LHCN-M2 (cell line): ENCODE results near the gene SEMA5A. TPM values are rescaled to one million over a fixed set of nuclear protein-coding genes. Genes with fewer than 3 reads are reported as not detected.

Experiments
- DNase-seq: peaks from one replicate; pipeline ENCODE4 v3.0.0-alpha.2; 2012; ENCODE audit warnings: low read depth
- polyA plus RNA-seq: library from polyadenylated mRNA; unstranded; fragments of >200 nt; gene quantifications from one replicate; pipeline ENCODE4 v1.2.1, GENCODE V29; 2012; ENCODE audit warnings: missing spikeins
- total RNA-seq: library from RNA; depleted of rRNA; stranded (reverse); fragments of >200 nt; gene quantifications from 2 replicates; pipeline ENCODE4 v1.2.3, GENCODE V29; 2014; rRNA removed

The SEMA5A gene, protein sequence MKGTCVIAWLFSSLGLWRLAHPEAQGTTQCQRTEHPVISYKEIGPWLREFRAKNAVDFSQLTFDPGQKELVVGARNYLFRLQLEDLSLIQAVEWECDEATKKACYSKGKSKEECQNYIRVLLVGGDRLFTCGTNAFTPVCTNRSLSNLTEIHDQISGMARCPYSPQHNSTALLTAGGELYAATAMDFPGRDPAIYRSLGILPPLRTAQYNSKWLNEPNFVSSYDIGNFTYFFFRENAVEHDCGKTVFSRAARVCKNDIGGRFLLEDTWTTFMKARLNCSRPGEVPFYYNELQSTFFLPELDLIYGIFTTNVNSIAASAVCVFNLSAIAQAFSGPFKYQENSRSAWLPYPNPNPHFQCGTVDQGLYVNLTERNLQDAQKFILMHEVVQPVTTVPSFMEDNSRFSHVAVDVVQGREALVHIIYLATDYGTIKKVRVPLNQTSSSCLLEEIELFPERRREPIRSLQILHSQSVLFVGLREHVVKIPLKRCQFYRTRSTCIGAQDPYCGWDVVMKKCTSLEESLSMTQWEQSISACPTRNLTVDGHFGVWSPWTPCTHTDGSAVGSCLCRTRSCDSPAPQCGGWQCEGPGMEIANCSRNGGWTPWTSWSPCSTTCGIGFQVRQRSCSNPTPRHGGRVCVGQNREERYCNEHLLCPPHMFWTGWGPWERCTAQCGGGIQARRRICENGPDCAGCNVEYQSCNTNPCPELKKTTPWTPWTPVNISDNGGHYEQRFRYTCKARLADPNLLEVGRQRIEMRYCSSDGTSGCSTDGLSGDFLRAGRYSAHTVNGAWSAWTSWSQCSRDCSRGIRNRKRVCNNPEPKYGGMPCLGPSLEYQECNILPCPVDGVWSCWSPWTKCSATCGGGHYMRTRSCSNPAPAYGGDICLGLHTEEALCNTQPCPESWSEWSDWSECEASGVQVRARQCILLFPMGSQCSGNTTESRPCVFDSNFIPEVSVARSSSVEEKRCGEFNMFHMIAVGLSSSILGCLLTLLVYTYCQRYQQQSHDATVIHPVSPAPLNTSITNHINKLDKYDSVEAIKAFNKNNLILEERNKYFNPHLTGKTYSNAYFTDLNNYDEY
- 11.4 and 12.8 TPM in 2 replicates for total RNA-seq
- polyA plus RNA-seq: 1.2 TPM

DNA sequence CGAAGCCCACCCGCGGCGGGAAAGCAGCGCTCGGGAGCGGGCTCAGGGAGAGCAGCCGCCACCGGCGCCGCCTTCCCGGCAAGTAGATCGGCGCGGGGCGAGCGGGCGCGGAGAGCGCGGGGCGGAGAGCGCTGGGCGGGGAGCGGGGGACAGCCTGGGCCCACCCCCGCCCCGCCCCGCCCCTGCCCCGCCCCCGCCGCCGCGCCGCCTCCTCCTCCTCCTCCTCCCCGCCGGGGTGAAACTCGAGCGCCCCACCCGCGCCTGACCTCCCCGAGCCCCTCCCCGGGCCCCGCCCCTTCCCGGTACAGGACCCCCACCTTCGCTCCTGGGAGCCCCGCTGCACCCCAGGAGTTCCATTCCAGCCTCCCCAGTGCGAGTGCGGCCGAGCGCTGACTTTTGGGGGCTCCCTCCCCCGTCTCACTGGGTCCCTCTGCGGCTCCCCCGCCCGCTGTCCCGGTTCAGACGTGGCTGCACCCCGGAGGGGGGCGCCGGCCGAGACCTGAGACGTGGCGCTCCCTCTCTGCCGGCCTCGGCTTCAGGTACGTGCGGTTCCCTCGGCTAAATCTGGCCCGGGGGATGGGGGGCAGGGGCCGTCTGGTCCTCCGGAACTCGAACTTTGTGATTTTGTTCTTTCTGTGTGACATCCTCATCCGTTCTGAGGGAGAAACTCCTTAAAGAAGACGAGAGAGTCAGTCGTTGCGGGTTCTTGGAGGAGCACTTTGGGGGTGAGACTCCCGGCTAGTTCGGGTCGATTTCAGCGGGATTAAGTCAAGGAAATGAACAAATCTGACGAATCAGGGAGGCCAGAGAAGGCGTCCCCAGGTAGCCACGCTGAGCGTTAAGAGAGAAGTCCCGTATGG, at the start of gene SEMA5A:
Gene SEMA5A (minus strand): TSS at position 84 of the 860 bp plus-strand sequence. CDS start 166,129 bp downstream, outside the sequence.
- peak; percentile 45 for DNase-seq

DNA sequence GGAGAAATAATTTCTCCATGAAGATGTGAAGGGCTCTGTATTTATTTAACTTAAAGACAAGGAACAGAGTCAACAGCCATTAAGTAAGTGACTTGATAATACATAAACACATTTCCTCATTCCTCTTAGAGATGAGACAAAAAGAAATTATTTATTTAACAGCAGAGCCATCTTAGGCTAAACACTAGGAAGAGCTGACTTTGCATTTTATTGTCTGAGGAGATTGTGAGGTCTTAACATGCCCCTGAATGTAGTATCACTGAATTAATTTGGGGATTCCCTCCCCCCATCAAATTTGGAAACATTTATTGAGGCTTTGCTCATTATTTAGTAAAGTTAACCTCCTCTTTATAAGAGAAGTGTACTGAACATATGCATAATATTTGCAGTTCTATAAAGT, 49.0 kb upstream of the SEMA5A start:
- no peak for DNase-seq

DNA sequence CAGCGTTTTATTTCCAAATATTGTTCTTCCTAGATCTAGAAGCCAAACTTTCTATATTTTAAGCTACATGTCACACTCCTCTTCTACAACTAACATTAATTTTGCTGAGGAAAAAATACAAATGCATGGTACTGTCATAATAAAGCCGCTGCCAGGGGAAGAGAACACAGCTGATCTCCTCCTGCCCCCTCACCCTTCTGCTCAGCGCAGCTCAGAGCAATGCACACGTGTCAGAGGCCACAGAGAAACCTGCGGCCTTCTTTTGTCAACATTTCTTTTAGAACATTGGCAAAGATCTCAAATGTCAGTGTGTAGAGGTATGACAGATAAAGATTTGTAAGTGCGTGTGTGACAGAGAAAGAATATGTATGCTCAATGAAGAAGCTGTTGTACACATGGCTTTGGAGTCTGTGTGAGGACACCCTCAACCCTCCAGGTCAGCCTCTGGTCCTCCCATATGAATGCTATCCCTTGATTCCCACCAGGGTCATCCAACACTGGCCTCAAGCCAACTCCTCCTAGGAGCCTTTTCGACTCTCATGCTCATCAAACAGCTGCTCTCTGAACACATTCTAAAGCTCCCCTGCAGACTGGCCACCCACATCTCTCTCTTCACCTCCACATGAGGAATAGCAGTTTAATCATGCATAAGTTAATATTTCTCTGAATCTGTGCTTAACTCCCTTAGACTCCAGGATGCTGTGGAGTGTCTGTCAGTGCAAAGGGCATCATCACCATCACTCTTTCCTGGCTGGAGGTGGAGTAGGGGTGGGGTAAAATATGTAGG, 43.4 kb upstream of the SEMA5A start:
- no peak for DNase-seq

DNA sequence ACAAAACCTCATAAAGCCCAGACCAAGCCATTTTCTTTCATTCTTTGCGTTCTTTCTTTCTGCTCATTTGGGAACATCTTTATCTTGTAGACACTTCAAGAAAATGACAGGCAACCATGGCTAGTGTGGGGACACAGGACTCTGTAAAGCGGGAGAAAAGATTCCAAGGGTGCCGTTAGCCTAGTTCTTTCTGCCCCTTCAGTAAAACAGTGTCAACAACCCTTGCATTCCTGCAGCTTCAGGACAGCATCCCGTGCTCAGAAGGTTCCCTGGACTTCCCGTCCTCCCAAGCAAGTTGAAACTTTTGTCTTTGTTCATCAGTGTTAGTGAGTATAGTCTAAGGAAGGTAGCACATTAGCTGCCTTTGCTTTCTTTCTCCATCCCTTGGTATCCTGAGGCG, 42.4 kb upstream of the SEMA5A start:
- no peak for DNase-seq

DNA sequence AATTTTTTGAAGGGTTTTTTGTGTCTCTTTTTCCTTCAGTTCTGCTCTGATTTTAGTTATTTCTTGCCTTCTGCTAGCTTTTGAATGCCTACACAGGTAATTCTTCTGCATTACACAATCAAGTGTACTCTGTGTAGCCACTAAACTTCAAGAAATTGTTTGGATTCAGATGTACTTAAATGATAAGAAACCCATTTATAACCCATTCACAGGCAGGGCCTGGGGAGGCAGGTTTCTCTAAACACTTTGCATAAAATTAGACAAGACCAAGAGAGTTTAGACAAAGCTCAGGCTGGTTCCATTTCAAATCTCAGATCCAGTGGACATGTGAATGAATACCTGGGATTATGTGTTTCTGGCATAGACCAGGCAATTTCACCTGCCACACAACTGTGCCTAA, 41.3 kb upstream of the SEMA5A start:
- DNase-seq: no peak

DNA sequence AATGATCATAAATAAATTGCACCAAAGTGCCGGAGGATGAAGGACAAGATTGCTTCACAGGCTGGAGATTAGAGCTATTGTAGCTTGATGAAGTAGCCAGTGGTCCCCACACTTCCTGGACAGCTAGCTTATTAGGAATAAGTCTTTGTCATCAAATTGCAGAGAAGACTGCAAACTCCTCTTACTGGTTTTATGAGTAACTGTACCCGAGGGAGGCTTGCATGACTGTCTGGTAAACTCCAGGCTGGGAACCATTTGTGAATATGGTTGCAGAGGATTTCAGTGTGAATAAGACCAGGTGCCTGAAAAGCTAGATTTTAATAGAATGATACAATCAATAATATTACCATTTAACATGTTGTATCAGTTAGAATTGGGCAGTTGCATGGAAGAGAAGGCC, 36.5 kb upstream of the SEMA5A start:
- peak; percentile 21 for DNase-seq

DNA sequence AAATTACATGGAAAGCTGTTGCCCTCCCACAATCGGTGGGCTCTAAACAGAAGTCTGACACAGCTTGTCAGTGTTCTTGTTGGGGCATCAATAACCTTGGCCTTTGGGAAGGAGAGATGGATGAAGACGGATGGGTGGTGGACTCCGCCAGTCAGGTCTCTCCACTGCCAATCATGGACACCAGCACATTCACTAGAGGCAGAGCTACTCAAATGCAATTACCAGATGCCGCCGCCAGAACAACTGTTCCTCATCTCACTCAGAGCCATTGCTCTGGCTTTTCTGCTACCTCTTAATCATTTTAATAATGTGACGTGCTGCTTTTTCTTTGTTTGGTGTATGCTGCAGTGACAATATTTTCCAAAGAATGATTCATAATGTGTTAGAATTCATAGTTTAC, 27.9 kb upstream of the SEMA5A start:
- DNase-seq: no peak

DNA sequence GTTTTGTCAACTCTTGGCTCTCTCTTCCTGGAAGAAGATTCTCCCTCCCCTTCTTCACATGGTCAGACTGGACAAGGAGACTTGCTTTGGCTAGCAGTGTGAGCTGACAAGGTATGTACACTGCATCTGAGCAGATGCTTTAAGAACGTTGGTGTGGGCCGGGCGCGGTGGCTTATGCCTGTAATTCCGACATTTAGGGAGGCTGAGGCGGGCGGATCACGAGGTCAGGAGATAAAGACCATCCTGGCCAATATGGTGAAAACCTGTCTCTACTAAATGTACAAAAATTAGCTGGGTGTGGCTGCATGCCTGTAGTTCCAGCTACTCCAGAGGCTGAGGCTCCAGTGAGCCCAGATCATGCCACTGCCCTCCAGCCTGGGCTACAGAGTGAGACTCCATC, 26.4 kb upstream of the SEMA5A start:
- no peak for DNase-seq

DNA sequence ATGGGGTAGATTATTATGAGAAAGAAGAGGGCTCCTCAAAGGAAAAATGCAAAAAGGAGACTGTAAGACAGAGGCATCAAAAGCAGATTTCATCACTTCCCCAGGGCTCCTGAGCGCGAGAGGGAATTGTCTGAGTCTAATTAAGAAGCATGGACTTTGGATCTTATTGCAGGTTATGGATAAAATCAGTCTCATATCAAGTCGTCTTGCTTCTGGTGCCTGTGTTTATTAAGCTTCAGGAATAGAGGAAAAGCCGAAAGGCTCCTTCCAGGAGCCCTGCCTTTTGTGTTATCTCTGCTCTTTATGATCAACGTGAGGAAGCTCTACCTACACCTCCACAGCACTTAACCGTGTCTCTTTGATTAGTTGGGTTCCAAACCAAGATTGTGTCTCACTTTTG, 25.0 kb upstream of the SEMA5A start:
- DNase-seq: no peak

DNA sequence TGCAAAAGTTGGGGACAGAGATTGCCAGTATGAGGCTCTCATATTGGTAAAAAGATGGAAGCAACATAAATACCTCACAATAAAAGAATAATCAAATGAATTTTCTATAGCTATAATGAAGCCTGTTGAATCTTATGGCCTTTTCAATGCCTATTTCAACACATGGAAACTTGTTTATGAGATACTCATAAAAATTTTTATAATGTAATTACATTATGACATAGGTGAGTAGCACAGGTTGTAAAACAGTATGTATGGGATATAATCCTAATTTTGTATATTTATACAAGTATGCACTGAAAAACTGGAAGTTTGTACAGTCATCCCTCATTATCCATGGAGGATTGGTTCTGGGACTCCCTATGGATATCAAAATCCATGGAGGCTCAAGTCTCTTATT, 21.2 kb upstream of the SEMA5A start:
- DNase-seq: no peak

DNA sequence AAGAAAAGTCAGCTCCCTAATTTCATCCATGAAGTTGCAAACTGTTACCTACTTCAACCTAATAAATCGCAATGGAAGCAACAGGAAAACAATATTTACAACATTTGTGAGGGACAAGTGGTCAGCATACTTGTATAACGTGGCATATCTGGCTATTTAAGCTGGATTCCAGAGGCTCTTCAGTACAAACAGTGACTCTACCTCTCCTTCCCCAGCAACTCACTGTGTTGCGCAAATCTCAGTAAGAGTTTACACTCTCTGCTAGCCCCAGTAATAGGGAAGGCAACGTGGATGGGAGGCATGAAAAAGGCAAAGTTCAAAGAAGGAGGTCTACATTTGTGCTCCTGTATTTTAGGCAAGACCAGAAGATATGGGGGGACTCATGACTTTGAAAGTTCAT, 18.9 kb upstream of the SEMA5A start:
- DNase-seq: no peak

DNA sequence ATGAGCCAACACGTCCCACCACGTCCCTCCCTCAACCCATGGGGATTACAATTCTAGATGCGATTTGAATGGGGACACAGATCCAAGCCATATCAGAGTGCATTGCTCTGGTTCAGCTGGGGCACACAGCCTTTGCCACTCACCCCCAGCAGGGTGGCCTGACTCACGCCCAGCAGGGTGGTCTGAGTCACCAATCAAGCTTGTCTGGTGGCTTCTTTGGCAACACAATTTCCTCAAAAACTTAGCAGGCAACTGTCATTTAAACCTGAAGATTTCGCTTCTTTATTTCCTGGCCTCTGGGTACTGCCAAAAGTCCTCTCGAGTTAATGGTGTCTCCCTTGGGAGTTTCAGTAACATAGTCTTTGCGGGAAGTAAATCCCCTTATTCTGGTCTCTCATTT, 16.3 kb upstream of the SEMA5A start:
- peak; percentile 62 for DNase-seq

DNA sequence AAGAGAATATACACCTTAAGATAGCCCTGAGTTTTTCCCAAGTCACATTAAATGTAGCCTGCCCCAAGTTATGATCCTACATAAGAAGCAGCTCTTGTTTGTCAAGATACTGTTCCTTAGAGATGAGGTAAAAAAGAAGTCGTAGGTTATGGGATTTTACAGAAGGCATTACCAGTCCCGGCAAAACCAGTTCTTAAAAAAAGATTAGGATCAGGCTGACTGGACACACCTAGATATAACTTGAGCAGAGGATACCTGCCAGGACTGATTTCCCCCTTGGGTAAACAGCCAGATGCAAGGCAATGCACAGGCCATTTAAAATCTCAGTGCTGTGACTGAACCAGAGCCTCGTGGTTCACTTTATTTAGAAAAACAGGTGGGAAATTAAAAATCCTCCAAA, 14.1 kb upstream of the SEMA5A start:
- no peak for DNase-seq

DNA sequence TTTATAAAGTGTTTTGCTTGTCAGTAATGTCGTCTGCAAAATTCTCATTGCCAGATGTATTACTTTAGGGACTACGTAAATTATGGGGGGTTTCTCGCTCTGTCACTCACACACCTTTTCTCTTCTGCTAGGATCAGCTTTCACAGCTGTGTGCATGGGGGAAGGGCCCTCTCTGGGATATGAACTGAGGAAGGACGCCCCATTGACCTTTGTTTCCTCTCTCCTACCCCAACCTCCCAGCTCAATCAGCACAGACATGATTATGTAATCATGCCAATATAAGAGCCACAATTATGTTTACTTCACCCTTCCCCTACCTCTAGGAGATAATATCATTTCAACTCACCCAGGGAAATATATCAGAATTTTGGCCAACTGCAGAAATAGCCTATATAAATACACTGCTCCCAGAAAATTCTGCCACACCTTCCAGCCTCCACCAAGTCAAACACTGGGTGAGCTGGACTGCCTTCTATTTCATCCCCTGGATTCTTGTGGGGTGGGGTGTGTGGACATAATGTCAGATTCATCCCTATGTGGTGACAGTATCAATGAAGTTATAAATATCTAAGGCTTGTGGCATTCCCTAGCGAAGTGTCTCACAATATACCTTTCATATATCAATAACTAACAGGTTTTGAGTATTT, 12.6 kb upstream of the SEMA5A start:
- no peak for DNase-seq

DNA sequence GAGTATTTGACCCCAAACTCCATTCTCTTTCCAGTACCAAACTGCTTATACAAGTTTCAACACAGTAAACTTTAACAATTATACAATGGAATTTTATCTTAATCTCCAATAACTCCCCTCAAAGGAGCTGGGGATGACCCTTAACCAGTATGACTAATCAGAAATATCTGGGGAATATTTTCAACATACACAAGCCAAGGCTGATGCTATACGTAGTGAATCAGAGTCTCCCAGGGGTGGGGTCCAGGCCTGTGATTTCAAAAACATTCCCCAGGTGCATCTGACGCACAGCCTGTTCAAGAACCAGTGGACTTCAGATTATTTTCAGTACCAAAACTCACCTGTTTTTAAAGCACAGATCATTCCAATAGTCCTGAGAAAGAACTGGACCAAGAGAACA, 11.8 kb upstream of the SEMA5A start:
- no peak for DNase-seq

DNA sequence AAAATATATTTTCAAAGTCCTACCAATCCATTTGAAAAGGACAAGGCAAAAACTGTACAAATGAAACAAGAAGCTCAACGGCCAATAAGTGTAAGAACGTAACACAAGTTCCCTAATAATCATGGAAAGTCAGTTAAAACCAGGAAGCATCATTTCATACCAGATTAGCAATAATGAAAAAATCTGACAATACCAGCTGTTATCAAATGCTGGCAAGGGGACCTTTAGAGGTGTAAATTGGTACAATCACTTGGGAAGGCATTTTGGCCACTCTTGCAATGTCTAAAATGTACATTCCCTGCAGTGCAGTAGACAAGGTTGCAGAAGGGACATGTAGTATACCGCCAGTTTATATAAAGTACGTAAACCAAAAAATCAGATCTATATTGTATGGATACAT, 10.1 kb upstream of the SEMA5A start:
- DNase-seq: no peak

DNA sequence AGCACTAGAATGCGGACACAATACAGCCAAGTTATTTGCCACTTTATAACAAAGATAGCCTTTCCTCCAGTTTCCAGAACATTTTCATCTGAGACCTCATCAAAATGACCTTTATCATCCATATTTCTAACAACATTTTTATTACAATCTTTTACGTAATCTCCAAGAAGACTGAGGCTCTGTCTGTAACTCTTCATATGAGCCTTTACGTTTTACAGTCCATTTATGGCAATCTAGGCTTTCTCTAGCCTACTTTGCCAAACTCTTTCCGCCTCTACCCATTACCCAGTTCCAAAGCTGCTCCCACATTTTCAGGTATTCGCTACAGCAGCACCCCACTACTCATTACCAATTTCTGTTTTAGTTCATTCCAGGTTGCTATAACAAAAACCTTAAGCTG, 8.2 kb upstream of the SEMA5A start:
- DNase-seq: no peak

DNA sequence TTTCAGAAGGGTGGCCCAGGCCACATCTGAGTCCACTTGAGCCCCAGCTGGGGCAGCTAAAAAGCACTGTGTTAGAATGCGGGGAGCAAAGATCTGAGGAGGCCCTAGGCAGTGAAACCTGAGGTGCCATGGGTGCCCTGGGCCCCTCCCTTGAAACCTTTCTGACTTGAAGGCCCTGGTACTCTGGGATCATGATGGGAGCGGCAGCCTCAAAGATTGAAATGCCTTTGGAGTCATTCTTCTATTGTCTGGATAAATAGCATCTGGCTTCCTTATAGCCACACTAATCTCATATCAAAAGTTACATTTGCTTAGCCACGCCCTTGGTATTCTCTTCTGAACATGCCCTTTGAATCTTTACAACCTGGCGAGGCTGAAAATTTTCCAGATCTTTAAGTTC, 7.7 kb upstream of the SEMA5A start:
- no peak for DNase-seq

DNA sequence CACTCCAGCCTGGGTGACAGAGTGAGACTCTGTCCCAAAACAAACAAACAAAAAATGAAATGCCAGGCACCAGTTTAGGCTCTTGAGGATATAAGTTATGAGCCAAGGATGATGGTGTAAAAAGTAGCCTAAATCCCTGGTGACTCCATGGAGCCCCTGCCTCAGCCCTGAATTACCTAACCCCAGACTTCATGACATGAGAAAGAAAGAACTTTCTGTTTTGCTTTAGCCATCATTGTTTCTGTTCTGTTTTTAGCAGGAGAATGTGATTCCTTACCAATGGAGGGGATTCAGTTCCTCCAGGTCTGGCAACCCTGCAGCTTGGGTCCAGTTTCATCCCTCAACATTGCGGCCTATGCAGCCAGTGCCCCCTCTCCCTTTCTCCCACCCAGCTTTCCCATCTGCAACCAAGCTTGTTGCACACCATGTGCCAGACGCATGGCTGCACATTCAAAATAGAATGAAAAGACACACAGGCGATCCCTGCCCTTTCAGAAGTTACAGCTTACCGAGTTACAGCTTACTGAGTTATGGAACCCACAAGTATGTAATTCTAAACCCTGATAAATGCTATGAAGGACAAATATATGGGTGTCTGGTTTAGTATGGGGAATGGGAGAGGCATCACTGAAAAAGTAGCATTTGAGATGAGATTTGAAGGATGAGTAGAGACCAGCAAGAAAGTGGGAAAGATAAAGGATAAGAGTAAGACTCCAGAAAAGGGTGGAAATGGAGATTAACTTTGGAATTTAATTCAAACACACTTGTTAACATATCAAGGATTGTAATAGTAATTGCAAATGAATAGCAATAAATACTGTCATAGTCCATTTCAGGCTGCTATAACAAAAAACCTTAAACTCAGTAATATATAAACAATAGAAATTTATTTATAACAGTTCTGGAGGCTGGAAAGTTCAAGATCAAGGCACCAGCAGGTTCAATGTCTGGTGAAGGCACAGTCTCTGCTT, 6.0 kb upstream of the SEMA5A start:
- DNase-seq: no peak
